OCI-M2 (cell line): Measurements from ENCODE around the gene CD40LG.

Source experiments
- DNase-seq: peaks from one replicate; lab custom pipeline; 2025; ENCODE audit not compliant: unreplicated experiment; lab: John Stamatoyannopoulos, UW

The CD40LG gene

DNA sequence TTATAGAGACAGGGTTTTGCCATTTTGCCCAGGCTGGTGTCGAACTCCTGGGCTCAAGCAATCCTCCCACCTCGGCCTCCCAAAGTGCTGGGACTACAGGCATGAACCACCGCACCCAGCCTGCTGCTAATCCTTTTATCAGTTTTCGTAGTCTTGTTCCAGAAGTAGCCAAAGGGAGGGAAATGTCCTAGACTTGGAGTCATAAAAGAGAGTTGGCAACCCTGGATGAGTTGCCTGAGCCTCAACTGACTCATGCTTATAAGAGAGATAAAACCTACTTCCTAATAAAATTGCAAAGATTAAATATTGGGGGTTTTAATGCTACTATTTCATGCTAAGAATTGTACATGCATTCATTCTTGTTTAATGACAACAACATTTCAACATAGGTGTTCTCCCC, 44.3 kb downstream of the CD40LG start:
- DNase-seq, result no peak

DNA sequence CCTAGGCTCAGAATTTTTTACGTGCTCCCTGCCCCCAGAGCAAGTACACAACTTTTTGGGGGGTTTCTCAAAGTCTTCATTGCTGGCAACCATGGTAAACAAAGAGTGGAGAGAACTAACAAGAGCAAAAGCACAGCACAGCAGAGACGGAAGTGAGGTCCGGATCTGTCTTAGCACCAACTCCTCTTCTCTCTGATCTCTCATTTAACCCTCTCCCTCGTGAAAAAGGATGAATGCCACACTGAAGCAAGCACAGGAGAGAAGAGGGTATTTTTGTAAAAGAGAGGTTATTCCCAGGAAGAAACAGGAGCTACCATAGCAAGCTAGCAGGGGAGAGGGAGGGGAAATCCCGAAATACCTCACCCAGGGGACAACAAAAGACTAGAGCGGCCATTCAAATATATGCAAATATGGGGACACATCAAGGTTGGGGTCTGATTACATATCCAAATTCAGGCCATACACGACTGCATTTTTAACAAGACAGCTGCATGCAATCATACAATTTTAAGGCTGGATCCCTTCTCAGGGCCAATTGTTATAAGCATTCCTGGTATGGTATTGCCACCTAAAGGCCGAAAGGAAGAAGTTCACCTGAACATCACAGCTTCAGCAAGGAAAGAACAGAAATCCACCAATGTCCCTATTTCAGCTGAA, 46.6 kb downstream of the CD40LG start:
- no peak for DNase-seq

DNA sequence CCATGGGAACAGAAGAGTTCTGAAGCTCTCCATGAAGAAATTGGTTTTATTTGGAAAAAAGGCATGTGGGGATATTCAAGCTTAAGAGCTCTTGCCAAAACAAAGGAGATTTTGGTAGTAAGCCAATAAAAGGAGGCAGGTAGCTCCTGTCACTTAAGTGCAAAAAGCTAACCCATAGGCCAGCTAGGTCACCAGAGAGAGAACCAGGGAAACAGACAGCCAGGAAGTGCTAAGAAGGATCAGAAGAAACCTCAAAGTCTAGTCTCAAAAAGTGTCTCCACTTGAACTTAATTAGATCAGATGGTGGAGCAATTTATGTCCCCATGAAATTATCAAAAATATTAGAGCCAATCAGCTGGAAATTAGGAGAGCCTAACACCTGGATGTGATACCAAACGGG, 49.2 kb downstream of the CD40LG start:
- no peak for DNase-seq

DNA sequence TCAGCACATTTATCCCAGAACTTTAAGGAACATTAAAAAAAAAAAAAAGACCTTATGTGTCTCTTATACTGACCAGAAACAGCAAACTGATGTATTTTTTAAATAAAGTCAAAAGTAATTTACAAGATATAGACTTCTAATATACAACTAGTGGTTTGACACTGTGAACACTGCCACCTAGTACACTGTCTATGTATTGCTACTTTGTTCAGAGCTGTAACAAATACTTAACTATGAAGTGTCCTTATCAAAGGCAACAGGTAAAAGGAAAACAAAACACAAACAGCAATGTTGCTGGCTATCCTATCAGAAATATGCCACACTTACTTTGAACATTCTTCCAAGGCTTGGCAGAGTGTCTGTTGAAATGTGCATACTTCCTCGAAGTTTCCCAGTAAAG, 60.4 kb downstream of the CD40LG start:
- DNase-seq, result no peak
